ENCODE measurements around the gene GHR.

The GHR gene

DNA sequence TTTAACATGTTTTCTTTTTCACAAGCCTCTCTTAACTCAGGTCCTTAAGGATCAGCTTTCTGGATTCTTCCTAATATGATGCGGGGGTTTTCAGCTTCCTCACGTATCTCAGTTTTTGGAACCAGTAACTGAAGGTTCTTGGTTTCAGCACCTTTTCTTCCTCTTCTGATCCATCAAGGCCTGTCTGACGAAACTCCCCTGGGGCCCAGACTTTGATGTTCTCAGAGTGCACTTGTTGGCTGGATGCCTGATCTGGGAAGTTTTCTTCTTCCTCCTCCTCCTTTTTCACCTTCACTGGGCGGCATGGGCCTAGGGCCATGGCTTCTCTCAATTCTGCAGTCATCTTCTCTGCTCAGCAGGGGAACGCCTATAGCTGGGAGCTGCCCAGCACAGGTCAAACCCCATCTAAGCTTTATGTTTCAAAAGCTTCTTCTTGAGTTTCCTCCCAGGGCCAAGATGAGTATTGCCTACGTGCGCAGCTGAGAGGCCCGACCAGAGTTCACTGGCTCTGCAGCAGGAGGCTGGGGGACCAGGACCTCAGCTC lies 44.8 kb downstream of the GHR start:
- H3K9me3 ChIP-seq (ENCODE audit: control insufficient read depth, low read length), result no peaks in the 10 kb centered on the region
- no peaks in the 10 kb centered on the region for H3K4me1 ChIP-seq (ENCODE audit: control insufficient read depth, insufficient read depth, low read length)
- H3K27me3 ChIP-seq (ENCODE audit: control insufficient read depth, insufficient read depth, low read length), result no peaks in the 10 kb centered on the region
- no peak overlapping the region for H3K9ac ChIP-seq (ENCODE audit: low read length)
- no peaks in the 10 kb centered on the region for H3K36me3 ChIP-seq (ENCODE audit: control insufficient read depth, insufficient read depth, low read length)
- no peak overlapping the region for H3K4me3 ChIP-seq (ENCODE audit: low read length)

DNA sequence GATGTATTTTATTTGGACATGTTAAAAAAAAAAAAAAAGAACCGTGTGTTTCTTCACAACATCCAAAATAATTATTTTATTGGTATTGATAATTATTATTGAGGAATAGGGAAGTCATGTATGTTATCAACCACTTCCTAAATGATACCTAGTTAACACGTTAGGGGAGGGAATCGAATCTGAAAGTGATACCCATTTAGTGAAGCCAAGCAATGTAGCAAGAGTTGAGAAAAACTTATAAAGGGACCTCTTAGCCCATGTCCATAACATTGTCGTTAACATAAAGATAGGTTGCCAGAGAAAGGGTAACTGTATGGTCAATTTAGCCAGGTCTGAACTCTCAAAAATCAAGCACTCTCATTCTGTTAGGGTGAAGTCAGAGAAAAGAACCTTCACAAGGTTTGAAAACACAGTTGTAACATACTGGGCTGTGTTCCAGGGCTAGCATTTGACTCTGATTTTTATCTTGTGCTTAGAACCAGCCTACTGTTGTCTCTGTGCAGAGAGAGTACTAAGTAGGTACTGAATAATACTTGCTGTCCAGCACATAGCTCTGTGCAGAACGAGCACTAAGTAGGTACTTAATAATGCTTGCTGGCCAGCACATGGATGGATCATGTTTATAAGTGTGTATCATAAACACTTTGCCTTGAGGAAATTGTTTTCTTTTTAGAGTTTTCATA lies 60.4 kb downstream of the GHR start:
- Histone ChIP-seq H3K4me3 (ENCODE audit: low read length) (no peak overlapping the region), H3K4me1 (ENCODE audit: control insufficient read depth, insufficient read depth, low read length) (no peaks in the 10 kb centered on the region), H3K27me3 (ENCODE audit: control insufficient read depth, insufficient read depth, low read length) (no peaks in the 10 kb centered on the region), H3K9ac (ENCODE audit: low read length) (no peak overlapping the region), H3K9me3 (ENCODE audit: control insufficient read depth, low read length) (no peaks in the 10 kb centered on the region), H3K36me3 (ENCODE audit: control insufficient read depth, insufficient read depth, low read length) (no peaks in the 10 kb centered on the region)

DNA sequence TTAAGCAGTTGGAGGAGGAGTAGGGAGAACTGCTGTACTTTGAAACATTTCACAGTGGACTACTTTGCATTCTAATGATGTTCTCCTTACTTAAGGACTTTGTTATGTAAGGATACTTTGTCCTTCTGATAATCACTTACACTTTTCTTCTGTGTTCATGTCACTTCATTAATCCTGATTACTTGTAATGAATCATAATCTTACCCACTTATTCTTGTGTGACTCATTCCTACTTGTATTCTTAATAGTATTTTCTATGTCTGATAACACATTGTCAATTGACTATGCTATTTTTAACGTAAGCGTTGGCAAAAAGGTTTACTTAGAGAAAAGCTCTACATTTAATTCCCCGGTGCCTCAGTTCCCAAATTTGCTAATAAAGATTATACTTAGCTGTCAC lies 63.8 kb downstream of the GHR start:
- Histone ChIP-seq H3K4me1 (ENCODE audit: control insufficient read depth, insufficient read depth, low read length) (no peaks in the 10 kb centered on the region), H3K36me3 (ENCODE audit: control insufficient read depth, insufficient read depth, low read length) (no peaks in the 10 kb centered on the region), H3K9me3 (ENCODE audit: control insufficient read depth, low read length) (no peaks in the 10 kb centered on the region), H3K4me3 (ENCODE audit: low read length) (no peak overlapping the region), H3K9ac (ENCODE audit: low read length) (no peak overlapping the region), H3K27me3 (ENCODE audit: control insufficient read depth, insufficient read depth, low read length) (no peaks in the 10 kb centered on the region)

DNA sequence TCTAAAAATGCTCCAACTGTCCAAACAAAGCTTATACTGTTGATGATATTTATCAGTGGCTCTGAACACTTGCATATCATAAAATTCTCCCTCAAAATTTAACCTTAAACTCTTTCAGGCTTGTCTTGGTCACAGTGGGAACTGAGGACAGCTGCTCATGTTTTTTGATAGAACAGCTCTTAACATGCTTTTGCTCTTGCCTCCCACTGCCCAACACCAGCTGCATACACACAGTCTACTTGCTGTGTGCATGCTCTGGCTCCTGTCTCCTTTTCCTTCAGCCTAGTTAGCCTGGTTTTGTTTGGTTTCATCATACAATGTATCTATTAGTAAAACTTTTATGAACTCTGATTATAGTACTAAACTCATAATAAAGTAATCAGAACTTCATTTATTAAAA lies 64.6 kb downstream of the GHR start:
- no peaks in the 10 kb centered on the region for H3K9me3 ChIP-seq (ENCODE audit: control insufficient read depth, low read length)
- H3K9ac ChIP-seq (ENCODE audit: low read length), result no peak overlapping the region
- no peaks in the 10 kb centered on the region for H3K4me1 ChIP-seq (ENCODE audit: control insufficient read depth, insufficient read depth, low read length)
- no peak overlapping the region for H3K4me3 ChIP-seq (ENCODE audit: low read length)
- H3K36me3 ChIP-seq (ENCODE audit: control insufficient read depth, insufficient read depth, low read length), result no peaks in the 10 kb centered on the region
- H3K27me3 ChIP-seq (ENCODE audit: control insufficient read depth, insufficient read depth, low read length), result no peaks in the 10 kb centered on the region

DNA sequence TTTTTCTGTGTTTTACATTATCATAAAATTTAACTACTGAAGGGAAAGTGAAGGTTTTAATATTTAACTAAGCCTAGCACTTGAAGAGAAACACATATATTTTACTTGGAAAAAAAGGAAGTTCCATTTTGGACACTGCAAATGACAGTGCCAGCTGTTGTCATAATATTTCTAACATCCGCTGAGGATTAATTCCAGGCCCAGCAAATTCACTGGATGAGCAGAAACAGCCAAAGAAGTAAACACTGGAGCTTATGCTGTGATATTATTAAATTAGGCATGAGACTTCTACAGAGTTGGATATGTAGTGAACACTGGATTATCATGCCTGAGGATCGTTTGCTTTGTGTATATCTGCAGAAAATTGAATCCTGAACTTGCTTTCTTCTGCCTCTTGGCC lies 67.6 kb downstream of the GHR start:
- Histone ChIP-seq H3K4me3 (ENCODE audit: low read length) (no peak overlapping the region), H3K9ac (ENCODE audit: low read length) (no peak overlapping the region), H3K27me3 (ENCODE audit: control insufficient read depth, insufficient read depth, low read length) (no peaks in the 10 kb centered on the region), H3K9me3 (ENCODE audit: control insufficient read depth, low read length) (no peaks in the 10 kb centered on the region), H3K4me1 (ENCODE audit: control insufficient read depth, insufficient read depth, low read length) (no peaks in the 10 kb centered on the region), H3K36me3 (ENCODE audit: control insufficient read depth, insufficient read depth, low read length) (no peaks in the 10 kb centered on the region)

DNA sequence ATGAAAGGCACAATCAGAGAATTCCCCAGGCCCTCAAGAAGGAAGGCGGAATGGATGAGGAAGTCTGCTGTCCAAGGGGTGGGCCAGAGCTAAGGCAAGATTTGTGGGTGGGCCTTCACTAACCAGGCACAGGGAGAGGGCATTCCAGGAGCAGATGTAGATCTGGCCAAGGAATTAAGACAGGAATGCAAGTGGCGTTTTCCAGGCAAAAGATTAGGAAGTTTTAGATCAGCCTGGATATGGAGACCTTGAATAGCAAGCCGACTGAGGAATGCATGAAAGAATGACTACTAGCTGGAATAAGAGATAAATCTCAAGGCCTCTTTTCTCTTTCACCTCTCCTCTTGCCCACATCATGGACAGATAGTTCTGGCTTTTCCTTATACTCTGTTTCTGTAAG lies 68.5 kb downstream of the GHR start:
- Histone ChIP-seq H3K4me1 (ENCODE audit: control insufficient read depth, insufficient read depth, low read length) (no peaks in the 10 kb centered on the region), H3K9ac (ENCODE audit: low read length) (no peak overlapping the region), H3K27me3 (ENCODE audit: control insufficient read depth, insufficient read depth, low read length) (no peaks in the 10 kb centered on the region), H3K36me3 (ENCODE audit: control insufficient read depth, insufficient read depth, low read length) (no peaks in the 10 kb centered on the region), H3K9me3 (ENCODE audit: control insufficient read depth, low read length) (no peaks in the 10 kb centered on the region), H3K4me3 (ENCODE audit: low read length) (no peak overlapping the region)

DNA sequence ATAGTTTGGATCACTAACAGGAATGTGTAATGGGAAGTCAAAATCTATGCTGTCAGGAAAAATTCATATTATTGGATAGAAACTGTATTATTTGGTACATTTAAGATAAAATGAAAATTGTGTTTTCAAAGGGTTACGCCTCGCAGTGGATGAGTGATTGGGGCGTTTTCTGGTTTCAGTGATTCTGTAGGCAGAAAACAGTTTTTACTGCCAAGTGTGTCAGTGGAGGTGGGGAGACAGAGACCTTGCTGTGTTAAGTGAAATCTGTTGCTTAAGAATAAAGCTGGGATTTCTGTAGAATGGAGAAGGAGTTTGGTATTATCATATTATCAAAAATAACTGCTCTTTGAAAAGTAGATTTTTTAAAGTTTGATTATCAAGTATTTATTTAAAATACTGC lies 69.7 kb downstream of the GHR start:
- H3K4me1 ChIP-seq (ENCODE audit: control insufficient read depth, insufficient read depth, low read length), result no peaks in the 10 kb centered on the region
- no peaks in the 10 kb centered on the region for H3K27me3 ChIP-seq (ENCODE audit: control insufficient read depth, insufficient read depth, low read length)

DNA sequence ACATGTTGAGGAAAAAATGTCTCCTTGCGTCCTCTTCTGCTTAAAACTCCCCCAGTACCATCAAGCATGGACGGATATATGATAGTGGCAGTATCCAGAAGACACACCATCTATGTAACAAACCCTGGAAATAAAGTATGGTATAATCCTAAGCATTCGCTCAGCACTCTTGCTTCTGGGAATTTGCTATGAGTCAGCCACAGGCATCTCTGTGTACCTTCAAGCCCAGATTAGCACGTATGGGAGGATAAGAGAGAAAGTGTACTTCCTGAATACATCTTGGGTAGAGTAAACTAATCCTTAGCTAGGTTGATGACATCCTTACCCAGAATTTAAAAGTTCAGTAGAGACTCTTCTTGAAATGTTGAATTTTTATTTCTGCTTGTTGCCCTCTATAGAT lies 71.2 kb downstream of the GHR start:
- no peak overlapping the region for H3K4me3 ChIP-seq (ENCODE audit: low read length)
- H3K27me3 ChIP-seq (ENCODE audit: control insufficient read depth, insufficient read depth, low read length), result no peaks in the 10 kb centered on the region
- H3K4me1 ChIP-seq (ENCODE audit: control insufficient read depth, insufficient read depth, low read length), result no peaks in the 10 kb centered on the region
- no peak overlapping the region for H3K9ac ChIP-seq (ENCODE audit: low read length)
- H3K9me3 ChIP-seq (ENCODE audit: control insufficient read depth, low read length), result no peaks in the 10 kb centered on the region
- no peaks in the 10 kb centered on the region for H3K36me3 ChIP-seq (ENCODE audit: control insufficient read depth, insufficient read depth, low read length)

More for the DNA sequence above, 69.7 kb downstream of the GHR start:
- H3K36me3 ChIP-seq (ENCODE audit: control insufficient read depth, insufficient read depth, low read length), result no peaks in the 10 kb centered on the region
- no peak overlapping the region for H3K4me3 ChIP-seq (ENCODE audit: low read length)
- no peaks in the 10 kb centered on the region for H3K9me3 ChIP-seq (ENCODE audit: control insufficient read depth, low read length)
- no peak overlapping the region for H3K9ac ChIP-seq (ENCODE audit: low read length)

DNA sequence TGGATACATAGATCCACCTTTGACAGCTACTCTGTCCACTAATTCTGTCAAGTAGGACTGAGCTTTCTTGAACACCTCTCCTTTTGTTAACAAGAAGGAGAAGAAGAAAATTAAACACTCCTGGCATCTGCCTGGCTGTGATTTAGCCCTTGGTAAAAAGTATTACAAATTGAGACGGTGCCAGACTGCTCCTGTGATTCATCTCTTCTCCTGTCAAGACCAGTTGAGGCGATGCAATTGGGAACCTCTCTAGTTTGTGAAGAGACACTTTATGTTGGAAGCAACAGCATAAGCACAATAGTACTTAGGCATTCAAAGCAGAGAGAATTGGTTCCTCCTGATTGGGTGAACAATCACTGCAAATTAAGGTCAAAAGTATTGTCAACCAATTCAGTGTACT lies 72.7 kb downstream of the GHR start:
- H3K4me1 ChIP-seq (ENCODE audit: control insufficient read depth, insufficient read depth, low read length), result no peaks in the 10 kb centered on the region

DNA sequence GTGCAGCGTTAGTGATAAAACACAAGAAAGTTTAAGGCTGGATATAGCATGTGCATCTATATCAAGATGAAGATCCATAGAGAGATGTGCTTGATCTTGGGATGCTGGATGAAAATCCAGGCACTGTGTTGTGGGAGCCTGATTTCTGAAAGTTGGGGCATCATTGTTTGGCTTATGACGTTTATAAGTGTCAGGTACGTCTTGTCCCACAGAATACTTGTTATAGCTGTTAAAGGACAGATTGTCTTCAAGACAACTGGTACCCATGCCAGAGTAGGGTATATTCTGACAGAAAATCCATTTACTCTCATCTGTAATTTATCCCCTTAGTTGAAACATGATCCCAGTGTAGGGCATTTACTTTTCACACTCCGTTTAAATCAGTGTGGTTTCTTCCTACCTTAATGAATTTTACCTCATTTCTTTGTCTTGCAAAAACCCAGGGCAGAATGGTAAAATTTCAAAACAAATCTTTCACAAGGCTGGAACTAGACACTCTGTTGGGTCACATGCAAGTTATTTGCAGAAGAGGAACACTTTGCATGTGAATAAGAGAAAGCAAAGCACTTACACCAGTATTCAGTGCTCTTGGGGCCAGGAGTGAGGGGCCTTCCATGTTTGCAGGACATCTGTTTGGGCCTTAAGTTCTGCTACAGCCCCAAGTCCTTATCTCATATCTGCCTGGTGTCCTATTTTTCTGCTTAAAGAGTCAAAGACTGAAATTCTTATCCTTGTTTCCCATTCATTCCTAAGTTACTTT lies 73.3 kb downstream of the GHR start:
- Histone ChIP-seq H3K9ac (ENCODE audit: low read length) (no peak overlapping the region), H3K4me1 (ENCODE audit: control insufficient read depth, insufficient read depth, low read length) (no peaks in the 10 kb centered on the region), H3K36me3 (ENCODE audit: control insufficient read depth, insufficient read depth, low read length) (no peaks in the 10 kb centered on the region), H3K4me3 (ENCODE audit: low read length) (no peak overlapping the region), H3K27me3 (ENCODE audit: control insufficient read depth, insufficient read depth, low read length) (no peaks in the 10 kb centered on the region), H3K9me3 (ENCODE audit: control insufficient read depth, low read length) (no peaks in the 10 kb centered on the region)

More for the DNA sequence above, 72.7 kb downstream of the GHR start:
- no peaks in the 10 kb centered on the region for H3K9me3 ChIP-seq (ENCODE audit: control insufficient read depth, low read length)
- no peak overlapping the region for H3K9ac ChIP-seq (ENCODE audit: low read length)
- H3K27me3 ChIP-seq (ENCODE audit: control insufficient read depth, insufficient read depth, low read length), result no peaks in the 10 kb centered on the region
- H3K36me3 ChIP-seq (ENCODE audit: control insufficient read depth, insufficient read depth, low read length), result no peaks in the 10 kb centered on the region
- H3K4me3 ChIP-seq (ENCODE audit: low read length), result no peak overlapping the region

DNA sequence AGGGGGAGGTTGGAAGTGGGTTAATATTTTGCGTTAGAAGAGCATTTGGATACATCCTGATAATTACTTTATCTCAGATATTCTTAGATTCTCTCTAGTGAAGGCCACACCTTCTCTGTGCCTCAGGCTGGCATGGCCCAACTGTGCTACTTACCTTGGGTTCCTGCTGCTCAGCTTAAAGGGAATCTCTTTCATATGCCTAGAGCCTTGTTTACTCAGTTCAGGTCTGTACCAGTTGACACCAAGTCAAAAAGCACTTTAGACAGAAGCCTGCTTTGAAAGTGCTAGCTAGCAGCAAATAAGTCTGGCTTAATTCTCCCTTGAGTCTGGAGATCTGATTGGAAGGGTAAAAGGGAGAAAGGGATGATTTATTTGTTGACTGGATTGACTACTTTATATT lies 74.8 kb downstream of the GHR start:
- no peaks in the 10 kb centered on the region for H3K4me1 ChIP-seq (ENCODE audit: control insufficient read depth, insufficient read depth, low read length)
- no peaks in the 10 kb centered on the region for H3K36me3 ChIP-seq (ENCODE audit: control insufficient read depth, insufficient read depth, low read length)
- no peaks in the 10 kb centered on the region for H3K9me3 ChIP-seq (ENCODE audit: control insufficient read depth, low read length)
- no peak overlapping the region for H3K4me3 ChIP-seq (ENCODE audit: low read length)
- H3K9ac ChIP-seq (ENCODE audit: low read length), result no peak overlapping the region
- no peaks in the 10 kb centered on the region for H3K27me3 ChIP-seq (ENCODE audit: control insufficient read depth, insufficient read depth, low read length)

DNA sequence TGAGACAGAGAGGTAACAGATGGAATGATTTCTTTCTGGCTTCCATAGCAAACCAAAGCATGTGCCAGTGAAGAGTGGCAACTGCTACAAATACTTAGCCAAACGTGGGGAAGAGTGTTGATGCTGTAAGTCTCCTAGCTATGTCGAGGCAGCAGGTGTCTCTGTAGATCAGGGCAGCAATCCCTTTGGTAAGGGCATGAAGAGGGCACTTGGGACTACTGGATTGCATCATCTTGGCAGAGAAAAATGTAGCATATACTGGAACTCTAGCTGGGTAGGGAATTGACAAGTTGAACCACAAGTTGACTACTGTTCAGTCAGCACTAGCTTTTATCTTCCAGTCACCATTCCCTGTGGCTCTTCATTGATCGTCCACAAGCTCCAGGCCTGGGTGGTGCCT lies 75.8 kb downstream of the GHR start:
- Histone ChIP-seq H3K36me3 (ENCODE audit: control insufficient read depth, insufficient read depth, low read length) (no peaks in the 10 kb centered on the region), H3K4me1 (ENCODE audit: control insufficient read depth, insufficient read depth, low read length) (no peaks in the 10 kb centered on the region), H3K4me3 (ENCODE audit: low read length) (no peak overlapping the region), H3K27me3 (ENCODE audit: control insufficient read depth, insufficient read depth, low read length) (no peaks in the 10 kb centered on the region), H3K9ac (ENCODE audit: low read length) (no peak overlapping the region), H3K9me3 (ENCODE audit: control insufficient read depth, low read length) (no peaks in the 10 kb centered on the region)

Data from mucosa of stomach (tissue), 1 donor.